ENCODE measurements around the gene TMEM140.
A peak's percentile ranks its signal among the peaks of the same experiment; 100 is the strongest.

GRCh38 chr7:135147341-135147898 is 452 bp upstream of the TMEM140 start:
- TF ChIP-seq, protein P1, sequence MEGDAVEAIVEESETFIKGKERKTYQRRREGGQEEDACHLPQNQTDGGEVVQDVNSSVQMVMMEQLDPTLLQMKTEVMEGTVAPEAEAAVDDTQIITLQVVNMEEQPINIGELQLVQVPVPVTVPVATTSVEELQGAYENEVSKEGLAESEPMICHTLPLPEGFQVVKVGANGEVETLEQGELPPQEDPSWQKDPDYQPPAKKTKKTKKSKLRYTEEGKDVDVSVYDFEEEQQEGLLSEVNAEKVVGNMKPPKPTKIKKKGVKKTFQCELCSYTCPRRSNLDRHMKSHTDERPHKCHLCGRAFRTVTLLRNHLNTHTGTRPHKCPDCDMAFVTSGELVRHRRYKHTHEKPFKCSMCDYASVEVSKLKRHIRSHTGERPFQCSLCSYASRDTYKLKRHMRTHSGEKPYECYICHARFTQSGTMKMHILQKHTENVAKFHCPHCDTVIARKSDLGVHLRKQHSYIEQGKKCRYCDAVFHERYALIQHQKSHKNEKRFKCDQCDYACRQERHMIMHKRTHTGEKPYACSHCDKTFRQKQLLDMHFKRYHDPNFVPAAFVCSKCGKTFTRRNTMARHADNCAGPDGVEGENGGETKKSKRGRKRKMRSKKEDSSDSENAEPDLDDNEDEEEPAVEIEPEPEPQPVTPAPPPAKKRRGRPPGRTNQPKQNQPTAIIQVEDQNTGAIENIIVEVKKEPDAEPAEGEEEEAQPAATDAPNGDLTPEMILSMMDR (IDR thresholded peaks at IDR 0.05), result no peak
- TF ChIP-seq POLR2A (IDR thresholded peaks at IDR 0.05), result no peak
- peak; percentile 62 for TF ChIP-seq POLR2AphosphoS5 (IDR thresholded peaks at IDR 0.05)
- no peak for TF ChIP-seq EP300 (IDR thresholded peaks at IDR 0.05)

Data from gastroesophageal sphincter (tissue), 3 donors.